ENCODE results near the gene SZT2.
"Not testable (repeated sequence)": the region's sequence is repeated elsewhere in the genome, so short reads cannot be mapped to it uniquely, and the experiment has no call there.

The SZT2 gene

DNA sequence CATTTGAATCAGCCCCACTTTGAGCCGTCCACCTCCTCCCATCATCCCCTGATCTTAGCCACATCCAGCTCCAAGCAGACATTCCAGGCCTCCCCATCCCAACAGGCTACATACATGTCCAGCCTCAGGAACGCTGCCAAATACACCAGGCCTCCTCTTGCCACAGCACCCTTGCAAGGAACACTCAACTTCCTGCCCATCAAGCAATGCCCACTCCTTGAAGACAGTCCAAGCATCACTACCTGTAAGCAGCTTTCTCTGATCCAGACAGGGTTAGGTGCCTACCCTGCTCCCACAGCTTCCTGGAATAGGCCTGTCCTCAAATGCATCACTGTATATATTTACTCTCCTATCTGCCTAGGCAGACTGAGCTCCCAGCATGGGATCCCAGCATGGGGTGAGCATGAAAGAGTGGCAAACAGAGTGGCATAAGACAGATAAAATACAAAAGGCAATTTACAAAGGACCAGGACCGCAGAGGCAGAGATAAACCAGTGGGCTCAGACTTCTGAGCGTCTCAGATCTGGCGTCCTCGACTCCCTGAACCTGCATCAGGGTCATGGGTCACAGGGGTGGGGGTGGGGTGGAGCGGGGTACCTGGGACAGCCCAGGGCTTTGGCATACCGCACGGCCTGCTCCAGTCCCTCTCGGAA is 63.2 kb downstream of the SZT2 start:
- Mint-ChIP-seq H3K4me3 (peak overlapping the region; percentile 77), H3K36me3 (ENCODE audit: low read depth) (peaks cover 35% of the 10 kb centered on the region), H3K4me1 (ENCODE audit: low read depth) (peaks cover 20% of the 10 kb centered on the region), H3K27me3 (ENCODE audit: low read depth) (peaks cover 31% of the 10 kb centered on the region), H3K9me3 (no peaks in the 10 kb centered on the region), H3K27ac (peak overlapping the region; percentile 68)

DNA sequence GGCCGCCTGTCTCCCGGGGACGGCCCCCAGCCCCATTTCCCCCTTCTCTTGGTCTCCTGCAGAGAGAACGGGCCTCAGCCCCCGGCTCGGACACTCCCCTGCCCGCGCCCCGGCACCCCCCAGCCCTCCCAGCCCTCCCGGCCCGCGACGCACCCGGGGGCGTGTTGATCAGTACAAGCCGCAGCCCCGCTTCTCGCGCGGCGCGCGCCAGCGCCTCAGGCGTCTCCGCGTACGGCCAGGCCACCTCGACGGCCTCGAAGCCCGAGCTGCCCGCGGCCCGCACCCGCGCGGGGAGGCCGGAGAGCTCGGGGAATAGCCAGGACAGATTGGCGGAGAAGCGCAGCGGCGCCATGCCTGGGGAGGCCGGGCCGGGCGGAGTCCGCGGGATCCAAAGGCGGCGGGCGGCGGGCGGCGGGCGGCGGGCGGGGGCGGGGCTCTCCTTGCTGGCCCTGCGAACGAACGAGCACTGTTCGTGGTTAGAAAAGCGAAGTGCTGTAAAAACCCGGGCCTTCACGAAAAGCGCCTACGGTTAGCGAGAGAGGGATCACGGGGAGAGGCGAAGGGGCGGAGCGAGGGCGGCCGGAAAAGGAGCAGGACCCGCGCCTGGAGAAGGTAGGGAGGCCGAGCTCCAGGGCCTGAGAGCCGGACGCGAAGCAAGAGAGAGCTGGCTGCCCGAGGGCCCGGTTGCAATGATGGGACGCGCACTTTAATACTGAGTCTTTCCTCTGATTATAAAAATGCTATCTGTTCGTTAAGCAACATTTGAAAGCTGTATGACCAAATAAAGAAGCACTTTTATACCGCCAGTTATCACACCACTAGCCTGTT is 64.0 kb downstream of the SZT2 start, which contains the start of gene HYI:
TSS of gene HYI (minus strand) at position 490 of the 828 bp plus-strand sequence. CDS start at position 352, 138 bp downstream.
- Mint-ChIP-seq H3K4me3 (peak within 1 kb of the TSS; percentile 86), H3K27me3 (ENCODE audit: low read depth) (peaks cover 38% of the 10 kb centered on the region), H3K4me1 (ENCODE audit: low read depth) (peaks cover 20% of the 10 kb centered on the region), H3K36me3 (ENCODE audit: low read depth) (peaks cover 33% of the 10 kb centered on the region), H3K27ac (peak within 1 kb of the TSS; percentile 79), H3K9me3 (no peaks in the 10 kb centered on the region)

DNA sequence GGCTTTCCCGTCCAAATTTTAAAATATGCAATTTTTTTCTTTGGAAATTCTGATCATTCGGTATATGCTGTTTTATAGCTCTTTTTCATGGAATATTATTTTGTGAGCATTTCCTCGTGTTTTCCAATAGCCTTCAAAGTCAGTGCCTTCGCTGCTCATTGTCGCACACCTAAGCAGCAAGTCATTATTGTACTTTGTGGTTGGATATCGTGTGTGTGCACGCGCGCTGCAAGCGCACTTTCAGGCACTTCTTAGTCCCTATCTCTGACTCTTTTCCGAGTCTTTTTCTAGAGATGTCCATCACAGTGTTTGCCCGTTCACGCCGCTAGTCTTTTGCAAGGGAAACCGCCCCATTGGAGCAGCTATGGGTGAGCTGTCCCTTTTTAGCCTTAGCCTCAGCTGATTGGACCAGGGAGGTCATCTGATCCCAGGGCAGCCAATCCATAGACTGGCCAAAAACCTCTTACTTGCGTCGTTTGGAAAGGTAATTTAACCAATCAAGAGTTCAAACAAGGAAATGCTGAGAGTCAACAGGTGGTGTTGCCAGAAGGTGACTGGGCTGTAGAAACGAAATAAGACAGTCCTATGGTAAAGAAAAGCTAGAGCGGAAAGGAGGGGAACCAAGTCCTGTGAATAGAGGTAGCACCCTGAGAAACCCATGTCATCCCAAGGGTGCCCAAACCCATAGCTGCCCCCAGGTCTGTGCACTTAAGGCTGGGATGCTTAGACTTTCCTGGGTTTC is 64.7 kb downstream of the SZT2 start:
- Mint-ChIP-seq H3K4me3 (peak overlapping the region; percentile 86), H3K9me3 (no peaks in the 10 kb centered on the region)

DNA sequence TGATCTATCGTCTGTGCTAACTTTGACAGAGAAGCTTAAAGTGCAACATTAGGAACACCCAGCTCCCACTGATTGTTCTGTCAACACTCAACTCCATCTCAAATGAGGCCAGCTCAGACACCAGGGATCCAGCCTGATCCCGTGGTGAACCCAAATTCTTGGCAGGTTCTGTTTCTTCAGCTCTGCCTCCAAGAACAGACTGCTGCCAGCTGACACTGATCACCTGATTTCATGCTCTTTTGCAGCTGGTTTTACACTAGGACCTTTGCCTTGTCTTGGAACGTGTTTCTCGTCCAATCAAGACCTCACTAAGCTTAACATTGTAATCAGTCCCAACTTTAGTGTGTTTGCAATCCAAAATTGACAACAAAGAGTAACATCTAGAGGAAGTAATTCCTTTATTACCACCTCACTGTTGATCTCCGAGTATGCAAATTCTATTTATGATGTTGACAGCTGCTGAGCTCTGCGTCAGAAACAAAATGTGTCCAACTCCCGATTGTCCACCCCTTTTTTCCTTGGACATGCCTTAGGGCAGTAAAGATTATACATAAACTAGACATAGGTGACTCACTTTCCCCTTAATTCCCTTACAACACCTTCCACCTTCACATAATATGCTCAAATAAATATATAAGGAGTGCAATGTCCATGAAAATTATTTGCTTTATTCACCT is 65.7 kb downstream of the SZT2 start:
- peaks cover 22% of the 10 kb centered on the region for H3K36me3 Mint-ChIP-seq (ENCODE audit: low read depth)
- H3K4me1 Mint-ChIP-seq (ENCODE audit: low read depth) = peaks cover 20% of the 10 kb centered on the region
- peaks cover 52% of the 10 kb centered on the region for H3K27me3 Mint-ChIP-seq (ENCODE audit: low read depth)
- H3K4me3 Mint-ChIP-seq = no peak overlapping the region
- no peaks in the 10 kb centered on the region for H3K9me3 Mint-ChIP-seq
- no peak overlapping the region for H3K27ac Mint-ChIP-seq

More for the DNA sequence above, 64.7 kb downstream of the SZT2 start:
- Mint-ChIP-seq H3K27ac (peak overlapping the region; percentile 79), H3K4me1 (ENCODE audit: low read depth) (peaks cover 20% of the 10 kb centered on the region), H3K27me3 (ENCODE audit: low read depth) (peaks cover 46% of the 10 kb centered on the region), H3K36me3 (ENCODE audit: low read depth) (peaks cover 25% of the 10 kb centered on the region)

DNA sequence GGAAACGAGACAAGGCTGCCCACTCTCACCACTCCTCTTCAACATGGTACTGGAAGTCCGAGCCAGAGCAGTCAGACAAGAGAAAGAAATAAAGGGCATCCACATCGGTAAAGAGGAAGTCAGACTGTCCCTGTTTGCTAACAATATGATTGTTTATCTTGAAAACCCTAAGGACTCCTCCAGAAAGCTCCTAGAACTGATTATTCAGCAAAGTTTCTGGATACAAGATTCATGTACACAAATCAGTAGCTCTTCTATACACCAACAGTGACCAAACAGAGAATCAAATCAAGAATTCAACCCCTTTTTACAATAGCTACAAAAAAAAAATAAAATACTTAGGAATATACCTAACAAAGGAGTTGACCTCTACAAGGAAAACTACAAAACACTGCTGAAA is 68.7 kb downstream of the SZT2 start:
- H3K9me3 Mint-ChIP-seq; H3K27ac Mint-ChIP-seq; H3K4me3 Mint-ChIP-seq; H3K36me3 Mint-ChIP-seq (ENCODE audit: low read depth): not testable (repeated sequence)
- Mint-ChIP-seq H3K4me1 (ENCODE audit: low read depth) (peaks cover 17% of the 10 kb centered on the region), H3K27me3 (ENCODE audit: low read depth) (peaks cover 58% of the 10 kb centered on the region)

DNA sequence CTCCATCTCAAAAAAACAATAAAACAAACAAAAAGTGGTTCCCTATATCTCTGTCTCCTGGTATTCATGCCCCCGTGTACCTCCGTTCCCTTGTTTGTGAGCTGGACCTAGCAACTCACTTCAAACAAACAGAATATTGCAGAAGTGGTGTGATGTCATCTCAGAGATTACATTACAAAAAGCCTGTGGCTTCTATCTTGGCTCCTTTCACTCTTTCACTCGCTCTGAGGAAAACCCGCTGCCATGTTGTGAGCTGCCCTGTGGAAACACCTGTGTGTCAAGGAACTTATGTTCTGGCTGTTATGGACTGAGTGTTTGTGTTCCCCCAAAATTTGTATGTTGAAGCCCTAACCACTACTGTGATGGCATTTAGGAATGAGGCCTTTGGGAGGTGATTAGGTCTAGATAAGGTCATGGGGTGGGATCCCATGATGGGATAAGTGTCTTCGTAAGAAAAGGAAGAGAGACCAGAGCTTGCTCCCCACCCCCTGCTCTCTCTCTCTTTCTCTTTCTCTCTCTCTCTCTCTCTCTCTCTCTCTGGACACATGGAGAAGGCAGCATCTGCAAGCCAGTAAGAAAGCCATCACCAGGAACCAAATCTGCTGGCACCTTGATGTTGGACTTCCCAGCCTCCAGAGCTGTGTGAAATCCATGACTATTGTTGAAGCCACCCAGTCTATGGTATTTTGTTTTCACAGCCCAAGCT is 71.4 kb downstream of the SZT2 start:
- Mint-ChIP-seq H3K27ac (peak overlapping the region; percentile 35), H3K4me1 (ENCODE audit: low read depth) (peaks cover 5% of the 10 kb centered on the region), H3K36me3 (ENCODE audit: low read depth) (no peaks in the 10 kb centered on the region), H3K4me3 (no peak overlapping the region), H3K27me3 (ENCODE audit: low read depth) (peaks cover 43% of the 10 kb centered on the region), H3K9me3 (no peaks in the 10 kb centered on the region)

DNA sequence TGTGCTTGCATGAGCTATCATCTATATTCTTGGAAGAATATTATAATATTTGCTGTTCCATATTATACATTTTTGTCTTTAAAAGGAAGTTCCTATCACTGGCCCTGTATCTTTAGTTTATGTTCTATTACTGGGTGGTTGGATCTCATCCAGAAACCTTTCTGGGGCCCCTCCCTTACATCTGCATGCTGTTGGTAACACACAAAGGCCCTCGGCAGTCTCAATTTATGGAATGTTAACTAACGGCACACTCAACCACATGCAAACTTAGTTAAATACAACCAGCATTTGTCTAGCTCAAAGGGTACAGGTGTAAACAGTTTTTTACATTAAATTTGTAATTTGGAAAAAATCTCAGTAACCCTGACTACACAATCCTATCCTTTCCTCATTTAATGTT is 73.8 kb downstream of the SZT2 start:
- H3K27ac Mint-ChIP-seq = no peak overlapping the region
- H3K4me3 Mint-ChIP-seq = no peak overlapping the region
- H3K36me3 Mint-ChIP-seq (ENCODE audit: low read depth) = no peaks in the 10 kb centered on the region
- H3K27me3 Mint-ChIP-seq (ENCODE audit: low read depth) = peaks cover 22% of the 10 kb centered on the region
- H3K9me3 Mint-ChIP-seq = no peaks in the 10 kb centered on the region
- peaks cover 9% of the 10 kb centered on the region for H3K4me1 Mint-ChIP-seq (ENCODE audit: low read depth)

DNA sequence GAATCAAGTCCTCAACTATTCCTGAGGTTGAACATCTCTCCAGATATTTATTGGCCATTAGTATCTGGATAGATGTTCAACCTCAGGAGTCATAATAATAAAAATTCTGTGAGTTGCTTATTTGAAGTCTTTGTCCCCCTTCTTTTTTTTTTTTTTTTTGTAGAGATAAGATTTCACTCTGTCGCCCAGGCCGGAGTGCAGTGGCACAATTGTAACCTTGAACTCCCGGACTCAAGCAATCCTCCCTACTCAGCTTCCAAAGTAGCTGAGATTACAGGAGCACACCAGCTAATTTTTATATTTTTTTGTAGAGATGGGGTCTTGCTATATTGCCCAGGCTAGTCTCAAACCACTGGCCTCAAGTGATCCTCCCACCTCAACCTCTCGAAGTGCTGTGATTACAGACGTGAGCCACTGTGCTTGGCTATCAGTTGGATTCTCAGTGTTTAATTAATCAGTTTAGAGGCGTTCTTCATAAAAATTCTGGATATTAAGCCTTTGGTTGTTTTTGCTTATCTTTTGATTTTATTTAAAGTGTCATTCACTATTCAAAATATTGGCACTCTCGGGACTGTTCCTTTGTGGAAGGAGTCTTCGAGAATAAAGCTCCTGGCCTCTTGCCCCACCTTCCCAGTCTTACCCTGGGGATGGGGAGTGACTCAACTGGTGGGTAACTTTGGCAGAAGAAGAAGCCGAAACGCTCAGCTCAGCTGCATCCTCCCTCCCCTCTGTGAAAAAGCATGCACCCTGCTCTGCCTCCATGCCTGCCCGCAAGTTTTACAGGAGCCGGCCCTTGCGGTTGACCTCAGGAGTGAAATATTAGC is 75.2 kb downstream of the SZT2 start:
- Mint-ChIP-seq H3K9me3 (no peaks in the 10 kb centered on the region), H3K36me3 (ENCODE audit: low read depth) (no peaks in the 10 kb centered on the region), H3K4me1 (ENCODE audit: low read depth) (peaks cover 9% of the 10 kb centered on the region), H3K27ac (no peak overlapping the region), H3K4me3 (no peak overlapping the region), H3K27me3 (ENCODE audit: low read depth) (peaks cover 7% of the 10 kb centered on the region)

DNA sequence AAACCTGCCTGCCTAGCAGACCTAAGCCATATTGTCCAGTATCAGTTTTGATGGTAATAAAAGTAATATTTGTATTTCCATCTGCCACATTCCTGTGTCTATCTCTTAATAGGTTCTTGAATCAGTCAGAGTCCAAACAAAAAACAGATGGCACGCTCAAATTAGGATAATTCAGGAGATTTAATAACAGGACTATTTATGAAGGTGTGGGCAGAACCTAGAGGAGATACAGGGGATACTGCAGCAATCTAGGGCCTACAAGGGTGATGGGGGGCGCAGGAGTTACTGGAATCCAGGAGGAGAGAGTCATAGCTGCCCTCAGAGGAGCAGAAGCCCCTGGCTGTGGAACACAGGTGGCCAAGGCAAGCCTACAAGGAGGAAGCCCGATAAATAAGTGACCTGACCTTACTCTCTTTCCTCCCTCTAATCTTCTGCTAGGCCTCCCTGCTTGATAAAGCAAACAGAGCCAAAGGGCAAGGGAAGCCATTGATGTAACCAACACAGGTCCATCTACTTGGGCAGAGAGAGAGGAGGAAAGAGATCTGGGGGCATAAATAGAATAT is 75.9 kb downstream of the SZT2 start:
- no peaks in the 10 kb centered on the region for H3K9me3 Mint-ChIP-seq
- no peak overlapping the region for H3K4me3 Mint-ChIP-seq
- no peaks in the 10 kb centered on the region for H3K36me3 Mint-ChIP-seq (ENCODE audit: low read depth)
- H3K27ac Mint-ChIP-seq = no peak overlapping the region
- peaks cover 9% of the 10 kb centered on the region for H3K4me1 Mint-ChIP-seq (ENCODE audit: low read depth)
- peaks cover 6% of the 10 kb centered on the region for H3K27me3 Mint-ChIP-seq (ENCODE audit: low read depth)

DNA sequence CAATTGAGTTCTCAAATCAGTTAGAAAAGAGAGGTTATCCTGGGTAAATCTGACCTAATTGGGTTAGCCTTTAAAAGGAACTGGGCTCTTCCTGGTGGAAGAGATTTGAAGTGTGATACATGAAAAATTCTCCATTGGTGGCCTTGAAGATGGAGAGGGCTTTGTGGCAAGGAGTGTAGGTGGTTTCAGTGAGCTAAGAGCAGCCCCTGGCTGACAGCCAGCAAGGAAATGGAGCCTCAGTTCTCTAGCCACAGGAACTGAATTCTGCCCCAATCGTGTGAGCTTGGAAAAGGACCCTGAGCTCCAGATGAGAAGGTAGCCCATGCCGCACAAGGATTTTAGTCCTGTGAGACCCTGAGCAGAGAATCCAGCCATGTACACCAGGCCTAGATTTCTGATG is 76.7 kb downstream of the SZT2 start:
- Mint-ChIP-seq H3K4me1 (ENCODE audit: low read depth) (peaks cover 5% of the 10 kb centered on the region), H3K36me3 (ENCODE audit: low read depth) (no peaks in the 10 kb centered on the region), H3K4me3 (no peak overlapping the region), H3K27me3 (ENCODE audit: low read depth) (peaks cover 2% of the 10 kb centered on the region), H3K9me3 (no peaks in the 10 kb centered on the region), H3K27ac (no peak overlapping the region)

DNA sequence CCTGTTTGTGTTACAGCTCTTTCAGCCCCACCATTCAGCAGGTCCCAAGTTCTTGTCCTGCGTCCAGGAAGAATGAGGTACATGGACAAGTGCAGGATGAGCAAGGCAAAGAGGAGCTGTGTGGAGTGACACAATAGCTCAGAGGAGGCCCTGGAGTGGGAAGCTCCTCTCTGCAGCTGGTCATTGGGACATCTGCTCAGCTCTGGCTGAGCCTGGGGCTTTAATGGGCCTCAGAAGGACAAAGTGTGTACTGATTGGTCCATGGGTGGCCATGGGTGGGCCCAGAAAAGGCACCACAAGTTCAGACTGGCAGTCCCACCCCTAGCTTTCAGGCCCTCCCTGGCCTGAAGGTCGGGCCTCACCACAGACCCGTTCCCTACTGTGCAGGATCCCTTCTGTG is 78.7 kb downstream of the SZT2 start:
- H3K27me3 Mint-ChIP-seq (ENCODE audit: low read depth) = peaks cover under 1% of the 10 kb centered on the region
- no peak overlapping the region for H3K4me3 Mint-ChIP-seq
- peaks cover 4% of the 10 kb centered on the region for H3K4me1 Mint-ChIP-seq (ENCODE audit: low read depth)
- no peaks in the 10 kb centered on the region for H3K9me3 Mint-ChIP-seq
- H3K27ac Mint-ChIP-seq = no peak overlapping the region
- H3K36me3 Mint-ChIP-seq (ENCODE audit: low read depth) = no peaks in the 10 kb centered on the region

DNA sequence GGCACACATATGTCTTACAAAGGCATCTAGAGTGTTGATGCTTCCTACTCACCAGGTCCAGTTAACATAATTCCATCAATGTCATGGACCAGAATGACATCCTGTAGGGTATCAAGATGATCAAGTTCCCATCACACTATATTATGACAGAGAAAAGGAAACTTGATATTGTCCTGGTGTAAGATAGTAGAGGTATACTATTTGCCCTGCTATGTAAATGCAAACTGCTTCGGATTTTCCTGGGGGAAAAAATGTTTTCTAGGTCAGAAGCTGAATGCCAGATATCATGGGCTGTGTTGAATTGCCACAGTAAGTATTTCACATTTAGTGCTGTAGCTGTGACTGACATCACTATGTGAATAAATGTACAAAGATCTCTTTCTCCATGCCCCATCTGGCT is 80.2 kb downstream of the SZT2 start:
- H3K4me3 Mint-ChIP-seq = no peak overlapping the region
- H3K27ac Mint-ChIP-seq = no peak overlapping the region

DNA sequence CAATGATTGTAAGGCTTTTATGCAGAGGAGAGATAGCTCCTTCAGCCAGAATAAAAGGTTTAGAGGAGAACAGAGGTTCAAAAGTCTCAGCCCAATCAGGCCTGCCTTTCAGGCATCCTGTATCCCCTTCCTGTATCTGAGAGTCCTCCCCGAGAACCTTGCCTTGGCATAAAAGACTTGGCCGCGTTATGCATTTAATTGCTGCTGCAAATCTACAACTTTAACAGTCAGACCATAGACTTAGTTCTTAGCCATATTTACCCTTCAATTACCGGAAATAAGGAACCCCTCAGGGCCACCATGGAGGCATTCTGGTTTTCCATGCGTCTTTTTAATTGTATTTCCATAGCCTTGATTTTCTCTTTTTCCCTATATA is 82.4 kb downstream of the SZT2 start:
- H3K9me3 Mint-ChIP-seq = no peaks in the 10 kb centered on the region
- H3K36me3 Mint-ChIP-seq (ENCODE audit: low read depth) = no peaks in the 10 kb centered on the region
- H3K4me1 Mint-ChIP-seq (ENCODE audit: low read depth) = no peaks in the 10 kb centered on the region
- H3K27ac Mint-ChIP-seq = no peak overlapping the region
- H3K4me3 Mint-ChIP-seq = no peak overlapping the region
- peaks cover 10% of the 10 kb centered on the region for H3K27me3 Mint-ChIP-seq (ENCODE audit: low read depth)

More for the DNA sequence above, 80.2 kb downstream of the SZT2 start:
- H3K27me3 Mint-ChIP-seq (ENCODE audit: low read depth) = peaks cover 3% of the 10 kb centered on the region
- H3K9me3 Mint-ChIP-seq = no peaks in the 10 kb centered on the region
- no peaks in the 10 kb centered on the region for H3K36me3 Mint-ChIP-seq (ENCODE audit: low read depth)
- H3K4me1 Mint-ChIP-seq (ENCODE audit: low read depth) = peaks cover 4% of the 10 kb centered on the region
